ENCODE measurements around the gene KBTBD12. TPM values are rescaled to one million over a fixed set of nuclear protein-coding genes. Genes with fewer than 3 reads are reported as not detected.
"Not testable (repeated sequence)": the region's sequence is repeated elsewhere in the genome, so short reads cannot be mapped to it uniquely, and the experiment has no call there.

The KBTBD12 gene
- polyA plus RNA-seq, 2 of the 4 experiments (the other 2 are of a cell fraction): not detected

DNA sequence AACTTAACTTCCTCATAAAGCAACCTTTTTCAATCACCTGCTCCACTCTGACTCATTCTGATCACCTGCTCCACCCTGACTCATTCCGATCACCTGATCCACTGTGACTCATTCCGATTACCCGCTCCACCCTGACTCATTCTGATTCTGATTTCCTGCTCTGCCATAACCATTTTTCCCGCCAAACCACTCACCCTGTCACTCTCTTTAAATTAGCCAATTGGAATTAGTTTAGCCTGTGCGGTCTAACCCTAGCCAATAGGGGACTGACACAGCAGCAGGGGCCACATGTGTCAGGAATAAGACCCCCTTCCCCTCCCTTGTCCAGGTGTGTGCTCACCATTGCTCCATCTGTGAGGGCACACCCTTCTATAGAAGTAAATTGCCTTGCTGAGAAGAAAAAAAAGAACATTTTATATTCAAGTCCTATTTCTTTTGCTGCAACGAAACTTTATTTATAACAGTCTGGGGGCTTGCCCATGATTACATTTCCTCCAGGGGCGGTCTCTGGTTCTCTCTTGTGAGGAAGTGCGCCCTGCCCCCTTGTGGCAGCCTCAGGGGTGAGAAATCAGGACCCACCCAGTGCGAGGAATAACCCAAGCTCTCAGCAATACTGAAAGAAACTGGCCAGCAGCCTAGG lies 24.3 kb upstream of the KBTBD12 start:
- CTCF ChIA-PET; H3K4me1 ChIP-seq; POLR2A ChIA-PET; FAIRE-seq; H3K27ac ChIP-seq; ATAC-seq; H3K4me2 ChIP-seq; H3K4me3 ChIP-seq; TF ChIP-seq FOSL2 (IDR thresholded peaks at IDR 0.05): not testable (repeated sequence)
- H3K9me3 ChIP-seq: peaks cover 18% of the 10 kb centered on the region; the same call in 2 of the 3 replicates
- 0 out of 5 replicates have a peak, but pooled peaks of 1 of the 2 experiments have one; percentile 4 for TF ChIP-seq RAD21 (conservative IDR thresholded peaks at IDR 0.05 in 1 of 2, IDR thresholded peaks at IDR 0.05 in 1 of 2)
- peak; percentile 28; the same call in 1 of the 2 replicates for TF ChIP-seq JUNB (IDR thresholded peaks at IDR 0.05)
- TF ChIP-seq, protein P1, sequence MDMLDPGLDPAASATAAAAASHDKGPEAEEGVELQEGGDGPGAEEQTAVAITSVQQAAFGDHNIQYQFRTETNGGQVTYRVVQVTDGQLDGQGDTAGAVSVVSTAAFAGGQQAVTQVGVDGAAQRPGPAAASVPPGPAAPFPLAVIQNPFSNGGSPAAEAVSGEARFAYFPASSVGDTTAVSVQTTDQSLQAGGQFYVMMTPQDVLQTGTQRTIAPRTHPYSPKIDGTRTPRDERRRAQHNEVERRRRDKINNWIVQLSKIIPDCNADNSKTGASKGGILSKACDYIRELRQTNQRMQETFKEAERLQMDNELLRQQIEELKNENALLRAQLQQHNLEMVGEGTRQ (IDR thresholded peaks at IDR 0.05): peak; percentile 75
- peak; percentile 74 for TF ChIP-seq FOSL2 (CRISPR knock-in tag; IDR thresholded peaks at IDR 0.05)
- WGBS (ENCODE audit: missing lambda C conversion rate): 69% methylated on average over 9 of the region's 9 CpGs
- DNase-seq (ENCODE audit: low read depth in 1 of 2, low spot score in 1 of 2): peak in 1 of 2 experiments; percentile 51

DNA sequence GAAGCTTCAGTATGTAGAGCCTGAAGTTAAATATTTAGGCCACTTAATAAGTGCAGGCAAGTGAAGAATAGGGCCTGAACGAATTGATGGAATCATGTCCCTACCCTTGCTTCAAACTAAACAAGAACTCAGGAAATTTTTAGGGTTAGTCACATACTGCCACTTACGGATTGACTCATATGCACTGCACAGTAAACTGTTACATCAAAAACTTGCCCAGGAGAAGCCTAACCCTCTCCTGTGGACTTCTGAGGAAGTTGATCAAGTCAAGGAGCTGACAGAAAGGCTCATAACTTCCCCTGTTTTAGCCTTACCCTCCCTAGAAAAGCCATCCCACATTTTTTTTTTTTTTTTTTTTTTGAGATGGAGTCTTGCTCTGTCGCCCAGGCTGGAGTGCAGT lies 20.6 kb upstream of the KBTBD12 start:
- POLR2A ChIA-PET: no interaction called here
- CTCF ChIA-PET: interaction anchor here (1.5 kb wide), 1 partner anchor 28 kb away, joined by 3 read pairs; no protein-coding TSS in a partner anchor
- FAIRE-seq: no peak
- peaks cover 18% of the 10 kb centered on the region; the same call in 2 of the 3 replicates for H3K9me3 ChIP-seq
- TF ChIP-seq HDAC2 (IDR thresholded peaks at IDR 0.05) (no peak), JUN (IDR thresholded peaks at IDR 0.05) (no peak), POLR2A (IDR thresholded peaks at IDR 0.05; ENCODE audit: low read length) (no peak), CHD4 (IDR thresholded peaks at IDR 0.05; ENCODE audit: borderline replicate concordance) (no peak), SREBF2 (IDR thresholded peaks at IDR 0.05) (no peak), RCOR1 (IDR thresholded peaks at IDR 0.05; ENCODE audit: low read depth, low read length) (no peak), PHF8 (IDR thresholded peaks at IDR 0.05; ENCODE audit: borderline replicate concordance, low read depth) (no peak), FOSL2 (IDR thresholded peaks at IDR 0.05) (no peak), FOSL2 (CRISPR knock-in tag; IDR thresholded peaks at IDR 0.05) (no peak), EHF (CRISPR knock-in tag; IDR thresholded peaks at IDR 0.05) (no peak), CBX8 (IDR thresholded peaks at IDR 0.05) (no peak), EP300 (IDR thresholded peaks at IDR 0.05) (no peak), ZFP36 (IDR thresholded peaks at IDR 0.05; ENCODE audit: borderline replicate concordance, partially characterized antibody) (no peak)
- H3K4me3 ChIP-seq: no peak overlapping the region
- WGBS (ENCODE audit: missing lambda C conversion rate): 49% methylated on average over 2 of the region's 3 CpGs
- no peak for DNase-seq (ENCODE audit: low read depth in 1 of 2, low spot score in 1 of 2)
- no peak overlapping the region for H3K4me2 ChIP-seq
- H3K4me1 ChIP-seq: no peaks in the 10 kb centered on the region
- ATAC-seq: no peak
- no peak overlapping the region for H3K27ac ChIP-seq

- POLR2A ChIA-PET: no interaction called here
- TF ChIP-seq SMC3 (IDR thresholded peaks at IDR 0.05) (no peak), PHF8 (IDR thresholded peaks at IDR 0.05; ENCODE audit: borderline replicate concordance, low read depth) (no peak), CEBPB (IDR thresholded peaks at IDR 0.05) (no peak), ZFP36 (IDR thresholded peaks at IDR 0.05; ENCODE audit: borderline replicate concordance, partially characterized antibody) (no peak), NPAS2 (CRISPR knock-in tag; IDR thresholded peaks at IDR 0.05; ENCODE audit: borderline replicate concordance) (no peak), RCOR1 (IDR thresholded peaks at IDR 0.05; ENCODE audit: low read depth, low read length) (no peak), HDAC2 (IDR thresholded peaks at IDR 0.05) (no peak), TP53 (CRISPR knock-in tag; IDR thresholded peaks at IDR 0.05) (no peak), POLR2AphosphoS2 (conservative IDR thresholded peaks at IDR 0.05; ENCODE audit: low read length) (no peak), EHMT2 (IDR thresholded peaks at IDR 0.05; ENCODE audit: low read depth) (no peak), CBX2 (IDR thresholded peaks at IDR 0.05; ENCODE audit: borderline replicate concordance, low read depth) (no peak)
These were observed 15.8 kb upstream of the KBTBD12 start for GRCh38 chr3:127899200-127899599.

More at GRCh38 chr3:127899200-127899599, 15.8 kb upstream of the KBTBD12 start:
- CTCF ChIA-PET: no interaction called here
- Histone ChIP-seq H3K4me1 (no peaks in the 10 kb centered on the region), H3K4me3 (no peak overlapping the region), H3K27ac (no peak overlapping the region), H3K9me3 (no peaks in the 10 kb centered on the region), H3K4me2 (no peak overlapping the region)
- WGBS (ENCODE audit: missing lambda C conversion rate): 91% methylated on average over 4 of the region's 6 CpGs
- DNase-seq (ENCODE audit: low read depth in 1 of 2, low spot score in 1 of 2) (no peak), ATAC-seq (no peak), FAIRE-seq (no peak)

Measured in A549 (cell line).